ENCODE results near the gene BFSP1.

BFSP1 gene

DNA sequence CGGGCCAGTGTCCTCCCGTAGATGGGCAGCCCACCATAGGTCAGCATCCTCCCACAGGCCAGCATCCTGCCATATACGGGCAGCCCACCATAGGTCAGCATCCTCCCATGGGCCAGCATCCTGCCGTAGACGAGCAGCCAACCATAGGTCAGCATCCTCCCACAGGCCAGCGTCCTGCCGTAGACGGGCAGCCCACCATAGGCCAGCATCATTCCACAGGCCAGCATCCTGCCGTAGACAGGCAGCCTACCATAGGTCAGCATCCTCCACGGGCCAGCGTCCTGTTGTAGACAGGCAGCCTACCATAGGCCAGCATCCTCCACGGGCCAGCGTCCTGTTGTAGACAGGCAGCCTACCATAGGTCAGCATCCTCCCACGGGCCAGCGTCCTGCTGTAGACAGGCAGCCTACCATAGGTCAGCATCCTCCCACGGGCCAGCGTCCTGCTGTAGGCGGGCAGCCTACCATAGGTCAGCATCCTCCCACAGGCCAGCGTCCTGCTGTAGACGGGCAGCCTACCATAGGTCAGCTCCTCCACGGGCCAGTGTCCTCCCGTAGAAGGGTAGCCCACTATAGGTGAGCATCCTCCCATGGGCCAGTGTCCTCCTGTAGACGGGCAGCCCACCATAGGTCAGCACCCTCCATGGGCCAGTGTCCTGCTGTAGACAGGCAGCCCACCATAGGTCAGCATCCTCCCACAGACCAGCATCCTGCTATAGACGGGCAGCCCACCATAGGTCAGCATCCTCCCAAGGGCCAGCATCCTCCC is 62.9 kb downstream of the BFSP1 start:
- no peak overlapping the region for H3K9ac ChIP-seq (ENCODE audit: low read depth, low read length)
- no peaks in the 10 kb centered on the region for H3K27me3 ChIP-seq (ENCODE audit: control insufficient read depth, insufficient read depth, low read length)
- no peak overlapping the region for H3K4me3 ChIP-seq (ENCODE audit: low read depth, low read length)
- H3K9me3 ChIP-seq (ENCODE audit: control insufficient read depth, insufficient read depth, low read length) = no peaks in the 10 kb centered on the region
- no peaks in the 10 kb centered on the region for H3K4me1 ChIP-seq (ENCODE audit: control insufficient read depth, insufficient read depth, low read length)
- H3K36me3 ChIP-seq (ENCODE audit: control insufficient read depth, insufficient read depth, low read length) = no peaks in the 10 kb centered on the region

DNA sequence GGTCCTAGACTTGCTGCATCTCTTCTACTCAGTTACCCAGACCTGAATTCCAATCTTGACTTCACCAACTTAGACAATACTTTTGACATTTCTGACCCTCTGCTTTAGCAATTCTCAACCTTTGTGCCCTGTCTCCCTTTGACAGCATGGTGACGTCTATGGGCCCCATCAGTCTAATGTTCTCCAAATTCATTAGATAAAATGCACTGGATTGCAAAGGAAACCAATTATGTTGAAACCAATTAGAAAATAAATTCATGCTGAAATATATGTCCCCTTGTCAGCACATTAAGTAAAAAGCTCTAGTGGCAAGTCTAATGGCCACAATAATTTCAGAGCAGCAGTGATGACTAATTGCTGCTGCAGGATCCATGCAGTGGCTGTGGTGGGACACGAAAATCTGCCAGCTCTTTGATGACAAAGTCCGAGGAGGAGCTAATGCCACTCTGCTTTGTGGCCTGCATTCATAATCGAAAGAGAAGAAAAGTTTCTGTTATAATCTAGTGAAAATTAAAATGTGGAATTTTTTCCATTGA is 64.0 kb downstream of the BFSP1 start:
- H3K36me3 ChIP-seq (ENCODE audit: control insufficient read depth, insufficient read depth, low read length) = no peaks in the 10 kb centered on the region
- no peaks in the 10 kb centered on the region for H3K9me3 ChIP-seq (ENCODE audit: control insufficient read depth, insufficient read depth, low read length)
- H3K9ac ChIP-seq (ENCODE audit: low read depth, low read length) = no peak overlapping the region
- H3K4me3 ChIP-seq (ENCODE audit: low read depth, low read length) = no peak overlapping the region
- no peaks in the 10 kb centered on the region for H3K27me3 ChIP-seq (ENCODE audit: control insufficient read depth, insufficient read depth, low read length)
- H3K4me1 ChIP-seq (ENCODE audit: control insufficient read depth, insufficient read depth, low read length) = no peaks in the 10 kb centered on the region

DNA sequence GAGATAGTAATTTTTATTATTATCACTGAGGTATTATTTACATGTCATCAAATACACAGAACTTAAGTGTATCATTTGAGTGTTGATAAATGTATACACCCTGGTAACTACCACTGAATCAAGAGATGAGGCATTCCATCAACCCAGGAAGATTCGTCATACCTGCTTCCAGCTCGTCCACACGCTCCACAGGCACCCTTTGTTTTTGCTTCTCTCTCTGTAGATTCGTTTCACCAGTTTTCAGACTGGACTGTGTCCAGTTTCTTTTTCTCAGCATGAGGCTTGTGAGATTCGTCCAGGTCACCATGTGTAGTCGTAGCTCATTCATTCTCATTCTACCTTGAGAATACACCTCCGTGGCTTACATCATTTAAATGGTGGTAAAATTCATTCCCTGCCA is 64.5 kb downstream of the BFSP1 start:
- Histone ChIP-seq H3K9me3 (ENCODE audit: control insufficient read depth, insufficient read depth, low read length) (no peaks in the 10 kb centered on the region), H3K9ac (ENCODE audit: low read depth, low read length) (no peak overlapping the region), H3K4me1 (ENCODE audit: control insufficient read depth, insufficient read depth, low read length) (no peaks in the 10 kb centered on the region), H3K27me3 (ENCODE audit: control insufficient read depth, insufficient read depth, low read length) (no peaks in the 10 kb centered on the region), H3K36me3 (ENCODE audit: control insufficient read depth, insufficient read depth, low read length) (no peaks in the 10 kb centered on the region), H3K4me3 (ENCODE audit: low read depth, low read length) (no peak overlapping the region)

DNA sequence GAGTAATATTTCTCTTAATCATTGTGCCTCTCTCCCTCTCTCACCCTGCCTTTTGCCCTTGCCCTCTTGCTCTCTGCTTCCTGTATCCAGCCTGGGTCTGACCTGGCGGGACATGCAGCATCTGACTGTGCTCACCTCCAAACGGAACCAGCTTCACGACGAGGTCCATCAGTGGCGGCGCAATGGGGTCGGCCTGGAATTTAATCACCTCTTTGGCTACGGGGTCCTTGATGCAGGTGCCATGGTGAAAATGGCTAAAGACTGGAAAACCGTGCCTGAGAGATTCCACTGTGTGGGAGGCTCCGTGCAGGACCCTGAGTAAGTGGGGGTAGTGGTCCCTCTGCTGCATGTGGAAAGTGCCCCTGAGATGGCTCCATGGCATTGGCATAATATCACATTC is 65.9 kb downstream of the BFSP1 start:
- Histone ChIP-seq H3K4me3 (ENCODE audit: low read depth, low read length) (no peak overlapping the region), H3K36me3 (ENCODE audit: control insufficient read depth, insufficient read depth, low read length) (no peaks in the 10 kb centered on the region), H3K27me3 (ENCODE audit: control insufficient read depth, insufficient read depth, low read length) (no peaks in the 10 kb centered on the region), H3K4me1 (ENCODE audit: control insufficient read depth, insufficient read depth, low read length) (no peaks in the 10 kb centered on the region), H3K9ac (ENCODE audit: low read depth, low read length) (no peak overlapping the region), H3K9me3 (ENCODE audit: control insufficient read depth, insufficient read depth, low read length) (no peaks in the 10 kb centered on the region)

DNA sequence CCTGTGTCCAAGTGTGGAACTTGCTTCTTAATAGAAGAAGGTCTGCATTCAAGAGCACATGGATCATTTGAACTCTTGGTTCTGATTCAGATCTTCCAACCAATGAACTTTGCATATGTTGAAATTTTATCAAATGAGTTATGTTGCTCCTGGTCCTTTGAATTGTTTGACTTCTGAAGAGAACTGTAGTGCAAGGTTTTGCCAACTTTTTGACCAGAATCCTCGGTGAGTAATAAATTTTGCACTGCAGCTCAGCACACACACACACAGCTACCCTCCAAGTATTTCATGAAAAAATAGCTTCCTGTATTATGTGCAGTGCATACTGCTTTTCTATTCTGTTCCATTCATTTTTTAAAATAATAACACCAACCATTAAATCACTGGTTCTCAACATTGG is 67.5 kb downstream of the BFSP1 start:
- Histone ChIP-seq H3K4me1 (ENCODE audit: control insufficient read depth, insufficient read depth, low read length) (no peaks in the 10 kb centered on the region), H3K9me3 (ENCODE audit: control insufficient read depth, insufficient read depth, low read length) (no peaks in the 10 kb centered on the region), H3K36me3 (ENCODE audit: control insufficient read depth, insufficient read depth, low read length) (no peaks in the 10 kb centered on the region), H3K27me3 (ENCODE audit: control insufficient read depth, insufficient read depth, low read length) (no peaks in the 10 kb centered on the region), H3K4me3 (ENCODE audit: low read depth, low read length) (no peak overlapping the region), H3K9ac (ENCODE audit: low read depth, low read length) (no peak overlapping the region)

DNA sequence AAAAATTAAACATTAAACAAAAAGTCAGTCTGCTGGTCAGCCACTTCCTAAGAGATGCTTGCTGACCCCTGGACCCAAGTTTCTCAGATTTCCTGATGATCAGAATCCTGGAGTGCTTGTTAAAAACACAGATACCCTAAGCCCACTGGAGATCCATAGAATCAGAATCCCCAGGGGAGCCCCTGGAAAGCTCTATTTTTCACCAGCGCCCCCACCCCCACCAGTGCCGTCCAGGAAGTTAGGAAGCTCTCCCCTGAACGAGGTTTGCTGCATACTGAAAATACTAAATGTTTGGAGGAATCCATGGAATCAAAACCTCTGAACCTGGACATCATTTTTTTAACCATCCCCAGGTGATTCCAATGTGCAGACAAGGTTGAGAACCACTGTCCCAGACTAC is 69.2 kb downstream of the BFSP1 start:
- Histone ChIP-seq H3K36me3 (ENCODE audit: control insufficient read depth, insufficient read depth, low read length) (no peaks in the 10 kb centered on the region), H3K4me3 (ENCODE audit: low read depth, low read length) (no peak overlapping the region), H3K9me3 (ENCODE audit: control insufficient read depth, insufficient read depth, low read length) (no peaks in the 10 kb centered on the region), H3K4me1 (ENCODE audit: control insufficient read depth, insufficient read depth, low read length) (no peaks in the 10 kb centered on the region), H3K27me3 (ENCODE audit: control insufficient read depth, insufficient read depth, low read length) (no peaks in the 10 kb centered on the region), H3K9ac (ENCODE audit: low read depth, low read length) (no peak overlapping the region)

DNA sequence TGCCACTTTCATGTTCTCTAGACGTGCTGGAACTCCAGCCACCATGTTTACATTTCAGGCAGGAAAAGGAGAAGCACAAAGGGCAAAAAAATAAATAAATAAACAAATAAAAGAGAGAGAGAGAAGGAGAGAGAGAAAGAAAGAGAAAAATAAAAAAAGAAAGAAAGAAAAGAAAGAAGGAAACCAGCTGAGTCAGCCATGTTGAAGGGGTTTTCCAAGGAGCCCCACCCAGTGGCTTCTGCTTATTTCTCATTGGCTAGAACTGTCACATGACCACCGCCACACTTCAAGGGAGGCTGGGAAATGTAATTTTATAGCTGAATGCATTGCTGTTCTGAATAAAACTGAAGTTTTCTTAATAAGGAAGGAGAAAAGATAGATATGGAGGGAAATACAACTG is 71.1 kb downstream of the BFSP1 start:
- Histone ChIP-seq H3K4me3 (ENCODE audit: low read depth, low read length) (no peak overlapping the region), H3K4me1 (ENCODE audit: control insufficient read depth, insufficient read depth, low read length) (no peaks in the 10 kb centered on the region), H3K9ac (ENCODE audit: low read depth, low read length) (no peak overlapping the region), H3K36me3 (ENCODE audit: control insufficient read depth, insufficient read depth, low read length) (no peaks in the 10 kb centered on the region), H3K27me3 (ENCODE audit: control insufficient read depth, insufficient read depth, low read length) (no peaks in the 10 kb centered on the region), H3K9me3 (ENCODE audit: control insufficient read depth, insufficient read depth, low read length) (no peaks in the 10 kb centered on the region)

DNA sequence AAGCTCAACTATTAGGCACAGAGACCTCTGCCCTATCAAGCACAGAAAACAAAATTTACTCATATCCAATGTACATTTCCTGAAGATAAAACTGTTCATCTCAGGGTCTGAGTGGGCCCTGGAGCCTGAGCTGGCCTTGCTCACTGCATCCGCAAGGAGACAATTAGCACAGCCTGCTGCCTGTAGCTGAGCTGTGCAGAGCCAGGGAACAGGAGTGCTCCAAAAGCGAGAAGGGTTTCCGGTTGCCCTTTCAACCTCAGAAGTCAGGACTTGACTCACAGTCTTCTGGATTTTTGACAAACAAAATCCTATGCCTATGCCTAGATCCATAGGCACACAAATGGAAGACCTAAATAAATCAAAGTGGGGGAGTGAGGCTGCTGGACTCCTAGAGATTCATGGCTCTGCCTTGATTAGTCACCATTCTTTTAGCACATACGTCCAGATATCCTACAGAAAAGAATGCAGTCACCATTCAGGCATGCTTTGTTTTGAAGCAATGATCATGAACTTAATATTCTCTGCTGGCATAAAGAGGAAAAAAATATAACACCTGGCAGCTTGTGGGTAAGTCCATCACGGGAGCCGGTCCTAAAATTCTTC is 73.5 kb downstream of the BFSP1 start:
- H3K36me3 ChIP-seq (ENCODE audit: control insufficient read depth, insufficient read depth, low read length) = no peaks in the 10 kb centered on the region
- no peaks in the 10 kb centered on the region for H3K27me3 ChIP-seq (ENCODE audit: control insufficient read depth, insufficient read depth, low read length)
- no peaks in the 10 kb centered on the region for H3K9me3 ChIP-seq (ENCODE audit: control insufficient read depth, insufficient read depth, low read length)
- no peak overlapping the region for H3K4me3 ChIP-seq (ENCODE audit: low read depth, low read length)
- H3K9ac ChIP-seq (ENCODE audit: low read depth, low read length) = no peak overlapping the region
- H3K4me1 ChIP-seq (ENCODE audit: control insufficient read depth, insufficient read depth, low read length) = no peaks in the 10 kb centered on the region

DNA sequence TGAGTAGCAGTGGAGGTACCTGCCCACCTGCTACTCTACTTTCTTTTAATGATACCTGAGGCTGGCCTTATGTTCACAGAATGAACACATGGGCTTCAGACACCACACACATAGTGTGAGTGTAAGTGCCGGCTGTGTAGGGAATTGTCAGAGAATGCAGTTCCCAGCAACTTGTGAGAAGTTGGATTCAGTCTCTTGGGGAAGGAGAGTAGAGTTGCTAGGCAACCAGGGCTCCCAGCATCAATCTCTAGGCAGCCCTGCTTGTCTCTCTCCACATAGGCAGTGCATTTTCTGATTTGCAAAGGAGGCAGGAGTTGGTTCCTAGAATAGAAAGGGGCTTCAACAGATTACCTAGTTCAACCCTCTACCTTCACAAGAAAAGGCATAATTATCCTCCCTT is 74.1 kb downstream of the BFSP1 start:
- Histone ChIP-seq H3K4me1 (ENCODE audit: control insufficient read depth, insufficient read depth, low read length) (no peaks in the 10 kb centered on the region), H3K9ac (ENCODE audit: low read depth, low read length) (no peak overlapping the region), H3K27me3 (ENCODE audit: control insufficient read depth, insufficient read depth, low read length) (no peaks in the 10 kb centered on the region), H3K36me3 (ENCODE audit: control insufficient read depth, insufficient read depth, low read length) (no peaks in the 10 kb centered on the region), H3K4me3 (ENCODE audit: low read depth, low read length) (no peak overlapping the region), H3K9me3 (ENCODE audit: control insufficient read depth, insufficient read depth, low read length) (no peaks in the 10 kb centered on the region)

DNA sequence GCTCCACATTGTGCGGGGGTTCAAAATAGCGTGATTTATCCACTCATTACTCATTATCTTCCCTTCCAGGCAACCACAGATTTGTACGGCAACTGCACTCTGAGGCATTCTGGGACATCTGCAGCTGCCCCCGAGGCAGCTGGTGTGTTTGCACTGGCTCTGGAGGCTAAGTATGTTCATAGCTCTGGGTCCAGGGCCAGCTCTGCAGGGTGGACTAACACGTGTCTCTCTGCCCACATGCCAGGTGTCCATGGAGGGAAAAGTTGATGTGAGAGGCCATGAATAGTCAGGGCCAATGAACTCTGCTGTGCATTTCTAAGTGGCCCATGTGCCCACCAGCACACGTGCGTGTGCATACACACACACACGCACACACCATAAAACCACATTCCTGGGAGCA is 74.9 kb downstream of the BFSP1 start:
- no peaks in the 10 kb centered on the region for H3K27me3 ChIP-seq (ENCODE audit: control insufficient read depth, insufficient read depth, low read length)
- no peak overlapping the region for H3K4me3 ChIP-seq (ENCODE audit: low read depth, low read length)
- no peaks in the 10 kb centered on the region for H3K36me3 ChIP-seq (ENCODE audit: control insufficient read depth, insufficient read depth, low read length)
- H3K9me3 ChIP-seq (ENCODE audit: control insufficient read depth, insufficient read depth, low read length) = no peaks in the 10 kb centered on the region
- H3K4me1 ChIP-seq (ENCODE audit: control insufficient read depth, insufficient read depth, low read length) = no peaks in the 10 kb centered on the region
- H3K9ac ChIP-seq (ENCODE audit: low read depth, low read length) = no peak overlapping the region

DNA sequence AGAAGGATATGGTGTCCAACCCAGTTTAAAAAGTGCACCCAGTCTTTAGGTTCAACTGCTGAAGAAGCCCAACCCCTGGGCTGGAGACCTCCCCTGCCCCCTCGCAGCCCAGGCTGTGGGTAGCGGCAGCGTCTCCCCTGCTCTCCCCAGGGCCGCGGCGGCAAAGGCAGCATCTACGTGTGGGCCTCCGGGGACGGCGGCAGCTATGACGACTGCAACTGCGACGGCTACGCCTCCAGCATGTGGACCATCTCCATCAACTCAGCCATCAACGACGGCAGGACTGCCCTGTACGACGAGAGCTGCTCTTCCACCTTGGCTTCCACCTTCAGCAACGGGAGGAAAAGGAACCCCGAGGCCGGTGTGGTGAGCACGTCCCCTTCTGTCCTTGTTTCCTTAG is 77.6 kb downstream of the BFSP1 start:
- Histone ChIP-seq H3K9ac (ENCODE audit: low read depth, low read length) (no peak overlapping the region), H3K9me3 (ENCODE audit: control insufficient read depth, insufficient read depth, low read length) (no peaks in the 10 kb centered on the region), H3K36me3 (ENCODE audit: control insufficient read depth, insufficient read depth, low read length) (no peaks in the 10 kb centered on the region), H3K4me3 (ENCODE audit: low read depth, low read length) (no peak overlapping the region), H3K4me1 (ENCODE audit: control insufficient read depth, insufficient read depth, low read length) (no peaks in the 10 kb centered on the region), H3K27me3 (ENCODE audit: control insufficient read depth, insufficient read depth, low read length) (no peaks in the 10 kb centered on the region)

DNA sequence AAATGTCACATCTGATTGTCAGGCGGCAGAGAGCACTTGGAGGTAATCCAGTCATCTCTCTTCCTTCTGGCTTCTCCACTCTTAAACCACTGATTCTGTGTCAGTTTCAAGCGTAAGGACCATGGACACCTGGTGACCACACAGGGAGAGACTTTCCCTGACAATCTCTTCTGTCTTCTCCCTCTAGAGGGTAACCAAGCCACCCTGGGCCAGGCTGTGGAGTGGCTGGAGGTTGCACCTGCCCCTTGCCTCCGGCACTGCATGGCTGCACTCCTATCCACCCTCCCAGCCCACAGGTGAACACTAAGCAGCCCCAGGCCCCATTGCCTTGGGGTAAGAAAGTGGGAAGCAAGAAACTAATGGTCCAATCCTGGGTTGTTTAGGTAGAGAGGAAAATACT is 78.7 kb downstream of the BFSP1 start:
- no peak overlapping the region for H3K4me3 ChIP-seq (ENCODE audit: low read depth, low read length)
- no peak overlapping the region for H3K9ac ChIP-seq (ENCODE audit: low read depth, low read length)
- no peaks in the 10 kb centered on the region for H3K36me3 ChIP-seq (ENCODE audit: control insufficient read depth, insufficient read depth, low read length)
- no peaks in the 10 kb centered on the region for H3K27me3 ChIP-seq (ENCODE audit: control insufficient read depth, insufficient read depth, low read length)
- no peaks in the 10 kb centered on the region for H3K9me3 ChIP-seq (ENCODE audit: control insufficient read depth, insufficient read depth, low read length)
- H3K4me1 ChIP-seq (ENCODE audit: control insufficient read depth, insufficient read depth, low read length) = no peaks in the 10 kb centered on the region
